HL-60 (cell line): Measurements from ENCODE around the gene EPS8L3.

Experiments
- CTCF ChIP-seq: IDR thresholded peaks from one replicate; pipeline ENCODE4 v1.5.1; 2011; ENCODE audit warnings: low read length, control low read depth, inconsistent platforms; ENCODE audit not compliant: insufficient read depth
- GABPA ChIP-seq: IDR thresholded peaks from 2 replicates; pipeline ENCODE4 v1.6.1; 2012; ENCODE audit warnings: low read depth
- POLR2AphosphoS5 ChIP-seq: IDR thresholded peaks from 2 replicates; pipeline ENCODE4 v1.6.1; 2012; ENCODE audit warnings: low read depth
- SPI1 ChIP-seq: IDR thresholded peaks from 2 replicates; pipeline ENCODE4 v1.6.1; 2012; ENCODE audit warnings: low read depth, mild to moderate bottlenecking, borderline replicate concordance

GRCh38 chr1:109787845-109788601 is 24.3 kb upstream of the EPS8L3 start:
- TF ChIP-seq CTCF = no peak
- no peak for TF ChIP-seq GABPA
- no peak for TF ChIP-seq POLR2AphosphoS5
- no peak for TF ChIP-seq SPI1
